NT2/D1 (cell line): ENCODE data around the gene CMBL.

Experiments used
- DNase-seq: peaks from one replicate; pipeline ENCODE4 v3.0.0-alpha.2; 2011; ENCODE audit warnings: low read depth, low spot score
- H3K27me3 ChIP-seq: 2 replicates; pipeline ENCODE4 v1.6.0; 2011; ENCODE audit warnings: mild to moderate bottlenecking; ENCODE audit not compliant: insufficient read length, insufficient read depth
- H3K36me3 ChIP-seq: 2 replicates; pipeline ENCODE4 v1.6.1; 2011; ENCODE audit warnings: mild to moderate bottlenecking, low read length, mixed read lengths; ENCODE audit not compliant: insufficient read depth, insufficient read length
- H3K4me1 ChIP-seq: 2 replicates; pipeline ENCODE4 v1.5.1; 2011; ENCODE audit not compliant: insufficient read depth, insufficient read length
- H3K4me3 ChIP-seq: 2 replicates; pipeline ENCODE4 v1.5.1; 2011; ENCODE audit warnings: low read depth; ENCODE audit not compliant: insufficient read length
- H3K9ac ChIP-seq: 2 replicates; pipeline ENCODE4 v1.6.0; 2011; ENCODE audit warnings: low read depth; ENCODE audit not compliant: insufficient read length
- H3K9me3 ChIP-seq: 2 replicates; pipeline ENCODE4 v1.5.1; 2011; ENCODE audit warnings: mild to moderate bottlenecking, low read length; ENCODE audit not compliant: insufficient read depth
- SUZ12 ChIP-seq: IDR thresholded peaks from 2 replicates; pipeline ENCODE4 v1.6.1; 2011; ENCODE audit not compliant: insufficient read length, insufficient read depth; ENCODE audit errors: extremely low read depth
- YY1 ChIP-seq: IDR thresholded peaks from 2 replicates; pipeline ENCODE4 v1.6.1; 2011; ENCODE audit not compliant: insufficient read length, insufficient read depth
- ZNF274 ChIP-seq: IDR thresholded peaks from 2 replicates; pipeline ENCODE4 v1.6.1; 2011; ENCODE audit warnings: mild to moderate bottlenecking, low read depth, low read length

CMBL gene

GRCh38 chr5:10259899-10260298 is 47.8 kb downstream of the CMBL start:
- H3K4me3 ChIP-seq: no peak overlapping the region
- H3K27me3 ChIP-seq: no peaks in the 10 kb centered on the region
- TF ChIP-seq SUZ12: no peak
- TF ChIP-seq YY1: no peak
- no peak for TF ChIP-seq ZNF274
- peaks cover 2% of the 10 kb centered on the region for H3K4me1 ChIP-seq
- peaks cover 98% of the 10 kb centered on the region for H3K36me3 ChIP-seq
- no peaks in the 10 kb centered on the region for H3K9me3 ChIP-seq
- H3K9ac ChIP-seq: no peak overlapping the region
- DNase-seq: no peak

GRCh38 chr5:10257870-10258269 is 49.8 kb downstream of the CMBL start:
- Histone ChIP-seq H3K4me3 (no peak overlapping the region), H3K4me1 (peaks cover 2% of the 10 kb centered on the region), H3K9me3 (no peaks in the 10 kb centered on the region), H3K36me3 (peaks cover 98% of the 10 kb centered on the region), H3K9ac (no peak overlapping the region), H3K27me3 (no peaks in the 10 kb centered on the region)
- no peak for DNase-seq
- TF ChIP-seq ZNF274 (no peak), SUZ12 (no peak), YY1 (no peak)

- Histone ChIP-seq H3K36me3 (peaks cover 87% of the 10 kb centered on the region), H3K9me3 (no peaks in the 10 kb centered on the region), H3K27me3 (no peaks in the 10 kb centered on the region), H3K9ac (no peak overlapping the region), H3K4me1 (peaks cover 2% of the 10 kb centered on the region), H3K4me3 (no peak overlapping the region)
- no peak for DNase-seq
- TF ChIP-seq ZNF274 (no peak), YY1 (no peak), SUZ12 (no peak)
Observed at GRCh38 chr5:10254686-10255085, 53.0 kb downstream of the CMBL start.

GRCh38 chr5:10253390-10253789 is 54.3 kb downstream of the CMBL start:
- no peaks in the 10 kb centered on the region for H3K9me3 ChIP-seq
- H3K4me3 ChIP-seq: no peak overlapping the region
- no peak for TF ChIP-seq SUZ12
- no peak for TF ChIP-seq YY1
- no peak for TF ChIP-seq ZNF274
- peaks cover 5% of the 10 kb centered on the region for H3K4me1 ChIP-seq
- no peak overlapping the region for H3K9ac ChIP-seq
- DNase-seq: no peak
- H3K36me3 ChIP-seq: peaks cover 74% of the 10 kb centered on the region
- H3K27me3 ChIP-seq: no peaks in the 10 kb centered on the region

DNA sequence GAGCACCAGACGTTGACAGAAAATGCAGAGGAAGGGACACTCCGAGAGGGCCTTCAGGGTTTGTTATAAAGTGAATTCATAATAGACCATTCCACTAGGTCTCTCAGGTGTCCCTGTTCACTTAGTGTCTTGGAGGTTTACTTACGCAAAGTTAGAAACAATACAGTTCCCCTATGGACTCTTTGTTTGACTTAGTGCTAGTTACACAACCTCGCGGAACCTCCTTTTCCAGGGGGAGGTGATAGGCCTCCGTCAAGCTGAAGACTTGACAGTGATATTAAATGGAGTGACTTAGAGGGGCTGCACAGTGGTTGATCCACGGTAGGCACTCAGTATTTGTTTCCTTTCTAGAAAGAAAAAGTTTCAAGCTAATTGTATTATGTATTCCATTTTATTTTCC is 56.3 kb downstream of the CMBL start:
- peaks cover 56% of the 10 kb centered on the region for H3K36me3 ChIP-seq
- no peak for DNase-seq
- peak overlapping the region; percentile 84 for H3K4me3 ChIP-seq
- H3K27me3 ChIP-seq: no peaks in the 10 kb centered on the region
- peaks cover 5% of the 10 kb centered on the region for H3K4me1 ChIP-seq
- H3K9me3 ChIP-seq: no peaks in the 10 kb centered on the region
- H3K9ac ChIP-seq: peak overlapping the region; percentile 91
- TF ChIP-seq ZNF274 (no peak), SUZ12 (no peak), YY1 (no peak)

- DNase-seq: no peak
- H3K27me3 ChIP-seq: no peaks in the 10 kb centered on the region
- H3K36me3 ChIP-seq: peaks cover 51% of the 10 kb centered on the region
- TF ChIP-seq SUZ12: no peak
- TF ChIP-seq YY1: no peak
- no peak for TF ChIP-seq ZNF274
- H3K9ac ChIP-seq: peak overlapping the region; percentile 91
- H3K4me3 ChIP-seq: peak overlapping the region; percentile 84
- H3K9me3 ChIP-seq: no peaks in the 10 kb centered on the region
- H3K4me1 ChIP-seq: peaks cover 5% of the 10 kb centered on the region
Observed at GRCh38 chr5:10250806-10251276, 56.9 kb downstream of the CMBL start.

GRCh38 chr5:10249948-10250805 is 57.5 kb downstream of the CMBL start, which contains the start of gene CCT5:
TSS of gene CCT5 (plus strand) at chr5:10250280. CDS start at chr5:10250341, 61 bp downstream.
- DNase-seq: peak; percentile 82
- no peaks in the 10 kb centered on the region for H3K27me3 ChIP-seq
- peak within 1 kb of the TSS; percentile 97 for H3K9ac ChIP-seq
- peak within 1 kb of the TSS; percentile 85 for H3K4me3 ChIP-seq
- peaks cover 44% of the 10 kb centered on the region for H3K36me3 ChIP-seq
- TF ChIP-seq ZNF274 (no peak), YY1 (no peak), SUZ12 (no peak)
- peaks cover 5% of the 10 kb centered on the region for H3K4me1 ChIP-seq
- H3K9me3 ChIP-seq: no peaks in the 10 kb centered on the region
